Progenitor cell of endocrine pancreas (in vitro differentiated cells): ENCODE results near the gene PITPNC1. TPM values are rescaled to one million over a fixed set of nuclear protein-coding genes. Genes with fewer than 3 reads are reported as not detected.

Experiments
- DNase-seq: peaks from one replicate; pipeline ENCODE4 v3.0.0; 2021; ENCODE audit warnings: low spot score; ENCODE audit not compliant: unreplicated experiment
- H3K27ac Mint-ChIP-seq: 2 replicates; pipeline ENCODE4 v1.8.0; 2021; ENCODE audit warnings: mild to moderate bottlenecking, moderate library complexity, mixed read lengths
- H3K27me3 Mint-ChIP-seq: 2 replicates; pipeline ENCODE4 v1.8.0; 2021; ENCODE audit warnings: mixed read lengths
- H3K36me3 Mint-ChIP-seq: 2 replicates; pipeline ENCODE4 v1.8.0; 2022; ENCODE audit warnings: mixed read lengths; ENCODE audit not compliant: insufficient read depth
- H3K4me1 Mint-ChIP-seq: 2 replicates; pipeline ENCODE4 v1.8.0; 2021; ENCODE audit warnings: low read depth, mixed read lengths
- H3K4me3 Mint-ChIP-seq: 2 replicates; pipeline ENCODE4 v1.8.0; 2021; ENCODE audit warnings: low read depth, mild to moderate bottlenecking, moderate library complexity, mixed read lengths
- H3K9me3 Mint-ChIP-seq: 2 replicates; pipeline ENCODE4 v1.8.0; 2021; ENCODE audit warnings: low read depth, mixed read lengths
- total RNA-seq: library from RNA; stranded (reverse); gene quantifications from 2 replicates; pipeline ENCODE4 v1.2.1, GENCODE V29; 2021
- TF ChIP-seq, protein P1 (sequence below): fragments of 200-600 bp; sonication (generic); IDR thresholded peaks from one replicate; pipeline ENCODE4 v1.5.0; 2021; ENCODE audit warnings: antibody characterized with exemption, mild to moderate bottlenecking; ENCODE audit not compliant: unreplicated experiment

The PITPNC1 gene
- total RNA-seq, 1 donor from 2014 or later = 53.2 TPM

DNA sequence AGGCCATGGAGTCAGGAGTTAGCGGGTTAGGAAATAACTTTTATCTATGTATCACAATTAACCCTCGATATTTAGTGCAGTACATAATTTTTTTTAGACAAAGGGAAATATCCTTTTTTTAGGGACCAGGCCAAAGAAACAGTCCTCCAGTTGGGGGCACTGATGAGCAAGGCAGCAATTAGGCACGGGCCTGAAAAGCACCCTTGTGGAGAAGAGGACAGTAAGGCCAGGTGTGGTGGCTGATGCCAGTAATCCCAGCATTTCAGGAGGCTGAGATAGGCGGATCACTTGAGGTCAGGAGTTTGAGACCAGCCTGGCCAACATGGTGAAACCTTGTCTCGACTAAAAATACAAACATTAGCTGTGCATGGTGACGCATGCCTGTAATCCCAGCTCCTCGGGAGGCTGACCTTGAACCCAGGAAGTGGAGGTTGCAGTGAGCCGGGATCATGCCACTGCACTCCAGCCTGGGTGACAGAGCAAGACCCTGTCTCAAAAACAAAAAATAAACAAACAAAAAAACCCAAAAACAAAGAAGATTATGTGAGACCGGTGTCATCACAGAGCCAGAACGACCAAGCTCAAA, 182.4 kb downstream of the PITPNC1 start:
- H3K4me1 Mint-ChIP-seq = no peaks in the 10 kb centered on the region
- DNase-seq = no peak
- H3K36me3 Mint-ChIP-seq = peaks cover 10% of the 10 kb centered on the region
- TF ChIP-seq, protein P1, sequence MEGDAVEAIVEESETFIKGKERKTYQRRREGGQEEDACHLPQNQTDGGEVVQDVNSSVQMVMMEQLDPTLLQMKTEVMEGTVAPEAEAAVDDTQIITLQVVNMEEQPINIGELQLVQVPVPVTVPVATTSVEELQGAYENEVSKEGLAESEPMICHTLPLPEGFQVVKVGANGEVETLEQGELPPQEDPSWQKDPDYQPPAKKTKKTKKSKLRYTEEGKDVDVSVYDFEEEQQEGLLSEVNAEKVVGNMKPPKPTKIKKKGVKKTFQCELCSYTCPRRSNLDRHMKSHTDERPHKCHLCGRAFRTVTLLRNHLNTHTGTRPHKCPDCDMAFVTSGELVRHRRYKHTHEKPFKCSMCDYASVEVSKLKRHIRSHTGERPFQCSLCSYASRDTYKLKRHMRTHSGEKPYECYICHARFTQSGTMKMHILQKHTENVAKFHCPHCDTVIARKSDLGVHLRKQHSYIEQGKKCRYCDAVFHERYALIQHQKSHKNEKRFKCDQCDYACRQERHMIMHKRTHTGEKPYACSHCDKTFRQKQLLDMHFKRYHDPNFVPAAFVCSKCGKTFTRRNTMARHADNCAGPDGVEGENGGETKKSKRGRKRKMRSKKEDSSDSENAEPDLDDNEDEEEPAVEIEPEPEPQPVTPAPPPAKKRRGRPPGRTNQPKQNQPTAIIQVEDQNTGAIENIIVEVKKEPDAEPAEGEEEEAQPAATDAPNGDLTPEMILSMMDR = no peak
- H3K4me3 Mint-ChIP-seq = no peak overlapping the region
- no peak overlapping the region for H3K27ac Mint-ChIP-seq
- peaks cover 4% of the 10 kb centered on the region for H3K9me3 Mint-ChIP-seq
- H3K27me3 Mint-ChIP-seq = no peaks in the 10 kb centered on the region

DNA sequence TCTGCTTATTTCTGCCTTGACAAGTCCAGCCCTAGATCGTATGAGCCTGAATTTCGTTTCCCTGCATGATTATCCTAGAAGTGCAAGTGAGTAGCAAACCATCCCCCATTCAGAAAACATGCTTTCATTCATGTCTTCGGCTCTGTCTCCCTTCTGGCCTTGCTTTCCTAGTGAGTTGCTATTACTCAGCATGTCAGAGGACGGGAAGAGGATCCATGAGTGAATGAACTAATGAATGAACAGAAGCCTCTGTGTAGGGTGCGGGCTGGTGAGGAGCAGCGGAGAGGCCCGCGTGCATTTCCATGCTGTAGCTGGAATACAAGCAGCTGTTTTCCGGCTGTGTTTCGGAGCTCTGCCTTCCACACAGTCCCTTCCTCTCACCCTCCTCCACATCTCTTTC, 184.9 kb downstream of the PITPNC1 start:
- Mint-ChIP-seq H3K9me3 (peaks cover 4% of the 10 kb centered on the region), H3K4me3 (no peak overlapping the region), H3K27me3 (no peaks in the 10 kb centered on the region), H3K27ac (no peak overlapping the region), H3K4me1 (no peaks in the 10 kb centered on the region), H3K36me3 (peaks cover 6% of the 10 kb centered on the region)
- DNase-seq = no peak
- TF ChIP-seq, protein P1 = no peak

DNA sequence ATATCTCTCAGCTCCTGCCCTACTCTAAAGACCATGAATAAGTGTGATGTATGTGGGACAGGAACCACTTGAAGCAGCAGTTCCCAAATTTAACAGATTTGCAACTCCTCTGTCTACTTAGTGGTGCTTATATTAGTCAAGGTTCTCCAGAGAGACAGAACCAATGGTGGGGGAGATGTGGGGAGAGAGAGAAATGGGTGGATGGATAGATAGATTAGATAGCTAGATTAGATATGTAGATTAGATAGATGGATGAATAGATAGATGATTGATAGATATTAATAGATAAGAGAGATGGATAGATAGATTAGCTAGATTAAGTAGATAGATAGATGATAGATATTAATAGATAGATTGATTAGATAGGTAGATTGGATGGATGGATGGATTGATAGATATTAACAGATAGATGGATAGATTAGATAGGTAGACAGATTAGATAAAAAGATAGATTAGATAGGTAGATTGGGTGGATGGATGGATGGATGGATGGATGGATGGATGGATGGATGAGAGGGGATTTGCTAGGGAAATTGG, 186.7 kb downstream of the PITPNC1 start:
- Mint-ChIP-seq H3K4me3 (no peak overlapping the region), H3K27me3 (no peaks in the 10 kb centered on the region), H3K9me3 (peaks cover 4% of the 10 kb centered on the region), H3K4me1 (no peaks in the 10 kb centered on the region), H3K27ac (no peak overlapping the region), H3K36me3 (peaks cover 4% of the 10 kb centered on the region)
- DNase-seq = no peak
- TF ChIP-seq, protein P1 = no peak

DNA sequence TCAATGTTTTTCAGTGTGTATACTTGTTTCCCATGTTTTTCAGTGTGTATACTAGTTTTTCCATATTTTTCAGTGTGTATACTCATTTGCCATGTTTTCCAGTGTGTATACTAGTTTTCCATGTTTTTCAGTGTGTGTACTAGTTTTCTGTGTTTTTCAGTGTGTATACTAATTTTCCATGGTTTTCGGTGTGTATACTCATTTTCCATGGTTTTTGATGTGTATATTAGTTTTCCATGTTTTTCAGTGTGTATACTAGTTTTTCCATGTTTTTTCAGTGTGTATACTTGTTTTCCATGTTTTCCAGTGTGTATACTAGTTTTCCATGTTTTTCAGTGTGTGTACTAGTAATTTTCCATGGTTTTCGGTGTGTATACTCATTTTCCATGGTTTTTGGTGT, 188.0 kb downstream of the PITPNC1 start:
- DNase-seq = no peak
- Mint-ChIP-seq H3K4me3 (no peak overlapping the region), H3K4me1 (no peaks in the 10 kb centered on the region), H3K9me3 (peaks cover 4% of the 10 kb centered on the region), H3K27ac (no peak overlapping the region), H3K36me3 (peaks cover 5% of the 10 kb centered on the region), H3K27me3 (no peaks in the 10 kb centered on the region)
- TF ChIP-seq, protein P1 = no peak

DNA sequence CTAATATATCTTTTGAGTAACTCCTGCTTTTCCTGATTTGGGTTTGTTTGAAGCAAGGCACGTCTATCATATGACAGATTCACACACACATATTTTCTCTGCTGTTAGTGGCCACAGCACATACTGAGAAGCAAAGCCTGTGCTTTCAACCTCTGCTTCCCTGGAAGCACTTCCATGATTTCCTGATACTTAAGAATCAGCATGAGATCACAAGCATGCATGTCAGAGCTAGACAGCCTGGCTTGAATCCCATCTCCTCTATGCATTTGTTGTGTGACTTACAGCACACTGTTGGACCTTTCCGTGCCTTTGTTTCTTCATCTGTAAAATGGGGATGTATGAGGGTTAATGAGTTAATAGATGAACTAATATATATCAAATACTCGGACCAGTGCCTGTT, 189.6 kb downstream of the PITPNC1 start:
- no peak for DNase-seq
- no peaks in the 10 kb centered on the region for H3K27me3 Mint-ChIP-seq

More for the DNA sequence above, 189.6 kb downstream of the PITPNC1 start:
- TF ChIP-seq, protein P1 = no peak
- peaks cover 4% of the 10 kb centered on the region for H3K9me3 Mint-ChIP-seq
- no peak overlapping the region for H3K4me3 Mint-ChIP-seq
- no peak overlapping the region for H3K27ac Mint-ChIP-seq
- H3K4me1 Mint-ChIP-seq = no peaks in the 10 kb centered on the region
- H3K36me3 Mint-ChIP-seq = peaks cover 6% of the 10 kb centered on the region
